CD14-positive monocyte (primary cell): Measurements from ENCODE around the gene SPCS1. TPM values are rescaled to one million over a fixed set of nuclear protein-coding genes. Genes with fewer than 3 reads are reported as not detected.

Experiments
- DNase-seq, 3 donors: peaks; one replicate each; pipeline ENCODE4 v3.0.0-alpha.2; 2011 to 2022
- H2AFZ ChIP-seq: 2 replicates; pipeline ENCODE4 v1.6.0; 2012; ENCODE audit warnings: mild to moderate bottlenecking, low read depth, low read length, inconsistent platforms; ENCODE audit not compliant: insufficient read depth, poor library complexity, severe bottlenecking
- H3K27ac ChIP-seq, 2 donors: 1 replicate in 1 of 2; 2 replicates in 1 of 2; pipeline ENCODE4 v1.5.1; 2012 to 2013; ENCODE audit warnings: low read length in 2 of 2, control low read depth in 1 of 2, inconsistent platforms in 1 of 2, low read depth in 1 of 2, mild to moderate bottlenecking in 1 of 2
- H3K27me3 ChIP-seq, 2 donors: one replicate each; pipeline versions ENCODE4 v1.6.0 to v1.6.1; 2011 to 2013; ENCODE audit warnings: low read length in 2 of 2; ENCODE audit not compliant: control insufficient read depth in 2 of 2, insufficient read depth in 2 of 2
- H3K36me3 ChIP-seq, 2 donors: replicated peaks in 1 of 2; 1 replicate in 1 of 2; 2 replicates in 1 of 2; pipeline versions ENCODE4 v1.5.1 to v1.6.1; 2012 to 2013; ENCODE audit warnings: low read length in 2 of 2, control low read depth in 1 of 2, inconsistent platforms in 1 of 2, mild to moderate bottlenecking in 1 of 2; ENCODE audit not compliant: insufficient read depth in 2 of 2, control insufficient read depth in 1 of 2
- H3K4me1 ChIP-seq, 2 donors: 1 replicate in 1 of 2; 2 replicates in 1 of 2; pipeline versions ENCODE4 v1.5.1 to v1.6.1; 2012 to 2013; ENCODE audit warnings: low read length in 2 of 2, control low read depth in 1 of 2, inconsistent platforms in 1 of 2, mild to moderate bottlenecking in 1 of 2, moderate library complexity in 1 of 2; ENCODE audit not compliant: insufficient read depth in 2 of 2, control insufficient read depth in 1 of 2
- H3K4me2 ChIP-seq: replicated peaks from 2 replicates; pipeline ENCODE3; 2012; ENCODE audit warnings: low read length, moderate library complexity, mild to moderate bottlenecking; ENCODE audit not compliant: poor library complexity, severe bottlenecking; ENCODE audit errors: extremely low read depth
- H3K4me3 ChIP-seq, 3 experiments: fragments of 200-600 bp in 1 of 3; sonication (generic) in 1 of 3; replicated peaks in 1 of 3; 1 replicate in 2 of 3; 2 replicates in 1 of 3; pipeline ENCODE4 v1.5.1; 2011 to 2013; ENCODE audit warnings: low read length in 3 of 3, mild to moderate bottlenecking in 3 of 3, control low read depth in 2 of 3, low read depth in 2 of 3, inconsistent platforms in 1 of 3, moderate library complexity in 1 of 3
- H3K79me2 ChIP-seq: 2 replicates; pipeline ENCODE4 v1.6.0; 2012; ENCODE audit warnings: mild to moderate bottlenecking, control low read depth, inconsistent platforms, low read length, moderate library complexity; ENCODE audit not compliant: insufficient read depth
- H3K9ac ChIP-seq: 2 replicates; pipeline ENCODE4 v1.6.0; 2017; ENCODE audit warnings: low read length, mild to moderate bottlenecking; ENCODE audit not compliant: insufficient read depth, poor library complexity, severe bottlenecking
- H3K9me3 ChIP-seq, 2 donors: replicated peaks in 1 of 2; 1 replicate in 1 of 2; 2 replicates in 1 of 2; pipeline versions ENCODE4 v1.5.1 to v1.6.1; 2012 to 2013; ENCODE audit warnings: low read length in 2 of 2, control low read depth in 1 of 2; ENCODE audit not compliant: control insufficient read depth in 1 of 2, insufficient read depth in 1 of 2
- H4K20me1 ChIP-seq: 2 replicates; pipeline ENCODE4 v1.6.0; 2012; ENCODE audit warnings: mild to moderate bottlenecking, low read length, control low read depth, moderate library complexity; ENCODE audit not compliant: insufficient read depth
- H3K27ac Mint-ChIP-seq, 7 donors: one replicate each; pipeline ENCODE4 v1.8.0; 2020; ENCODE audit warnings: mild to moderate bottlenecking in 7 of 7, mixed read lengths in 7 of 7, moderate library complexity in 6 of 7, inconsistent platforms in 2 of 7
- H3K27me3 Mint-ChIP-seq, 3 donors: one replicate each; pipeline ENCODE4 v1.8.0; 2021 to 2022; ENCODE audit warnings: low read depth in 3 of 3, mild to moderate bottlenecking in 3 of 3, mixed read lengths in 3 of 3, moderate library complexity in 3 of 3, inconsistent platforms in 1 of 3
- H3K36me3 Mint-ChIP-seq, 2 donors: one replicate each; pipeline ENCODE4 v1.8.0; 2020; ENCODE audit warnings: mixed read lengths in 2 of 2, inconsistent platforms in 1 of 2, mild to moderate bottlenecking in 1 of 2
- H3K4me1 Mint-ChIP-seq: one replicate; pipeline ENCODE4 v1.8.0; 2020; ENCODE audit warnings: mild to moderate bottlenecking, mixed read lengths
- H3K4me3 Mint-ChIP-seq, 2 donors: one replicate each; pipeline ENCODE4 v1.8.0; 2020; ENCODE audit warnings: mild to moderate bottlenecking in 2 of 2, mixed read lengths in 2 of 2, moderate library complexity in 1 of 2
- H3K9me3 Mint-ChIP-seq, 7 donors: one replicate each; pipeline ENCODE4 v1.8.0; 2020 to 2022; ENCODE audit warnings: mixed read lengths in 7 of 7, mild to moderate bottlenecking in 6 of 7, moderate library complexity in 6 of 7, inconsistent platforms in 2 of 7
- CTCF ChIP-seq: fragments of 200-600 bp; IDR thresholded peaks from one replicate; pipeline ENCODE4 v1.8.0; 2022; ENCODE audit warnings: antibody characterized with exemption, mild to moderate bottlenecking
- WGBS: methylation state at CpG from one replicate; pipeline ENCODE4 v1.1.5; 2013; ENCODE audit warnings: missing lambda C conversion rate; ENCODE audit not compliant: insufficient coverage; 5-methylcytosine and 5-hydroxymethylcytosine counted together
- intact Hi-C, 2 donors: fragments of 100-400 bp; cut with micrococcal nuclease; formaldehyde crosslinking; loops; one replicate each; pipeline versions ENCODE4 v1.15.0 to v1.15.1; 2023
- polyA plus RNA-seq, 3 donors: library from polyadenylated mRNA; depleted of rRNA in 1 of 3; unstranded in 2 of 3; stranded (reverse) in 1 of 3; fragments of 300-500 nt in 2 of 3; fragments of >200 nt in 1 of 3; fragmentation: Illumina TruSeq in 2 of 3; gene quantifications; 1 replicate in 2 of 3; 2 replicates in 1 of 3; pipeline ENCODE4 v1.2.3, GENCODE V29; 2012 to 2021

The SPCS1 gene
- polyA plus RNA-seq, 3 donors: 99.0 to 242 (median 228) TPM

- Mint-ChIP-seq H3K9me3 (no peaks in the 10 kb centered on the region), H3K36me3 (peaks cover 59 to 62% of the 10 kb centered on the region in 2 donors), H3K4me3 (no peak overlapping the region), H3K27me3 (peaks cover 0 to 2% (median 0%) of the 10 kb centered on the region in 3 donors), H3K4me1 (peaks cover 2% of the 10 kb centered on the region), H3K27ac (peak overlapping the region in 2 of 7 donors; percentile 35 to 55)
- H3K9me3 ChIP-seq: no peaks in the 10 kb centered on the region
- H3K4me2 ChIP-seq: no peak overlapping the region
- H4K20me1 ChIP-seq: peaks cover 3% of the 10 kb centered on the region
- H3K27ac ChIP-seq: peak overlapping the region in 1 of 2 donors; percentile 51
- no peak overlapping the region for H3K4me3 ChIP-seq
- DNase-seq: no peak
- H3K27me3 ChIP-seq: no peaks in the 10 kb centered on the region
- H2AFZ ChIP-seq: no peak overlapping the region
- peaks cover 51 to 76% of the 10 kb centered on the region in 2 donors for H3K36me3 ChIP-seq
- H3K9ac ChIP-seq: no peak overlapping the region
- H3K4me1 ChIP-seq: no peaks in the 10 kb centered on the region
- H3K79me2 ChIP-seq: peaks cover 9% of the 10 kb centered on the region
- no peak for TF ChIP-seq CTCF
- intact Hi-C loops: no loop called here
- no CpG with 5 or more reads among the region's 4 CpGs for WGBS
Observed at GRCh38 chr3:52697632-52697965, 8.3 kb upstream of the SPCS1 start.

GRCh38 chr3:52703341-52703740 lies 2.6 kb upstream of the SPCS1 start:
- no peak for DNase-seq
- Histone ChIP-seq H3K27me3 (no peaks in the 10 kb centered on the region), H2AFZ (no peak overlapping the region), H4K20me1 (peaks cover 5% of the 10 kb centered on the region), H3K4me3 (no peak overlapping the region), H3K36me3 (peaks cover 5 to 26% of the 10 kb centered on the region in 2 donors), H3K79me2 (peaks cover 59% of the 10 kb centered on the region), H3K27ac (no peak overlapping the region), H3K4me2 (no peak overlapping the region), H3K9ac (no peak overlapping the region), H3K9me3 (no peaks in the 10 kb centered on the region), H3K4me1 (peaks cover 28 to 34% of the 10 kb centered on the region in 2 donors)
- WGBS: 80% methylated on average over 1 of the region's 7 CpGs
- Mint-ChIP-seq H3K36me3 (peaks cover 9 to 20% of the 10 kb centered on the region in 2 donors), H3K9me3 (no peaks in the 10 kb centered on the region), H3K4me1 (peaks cover 31% of the 10 kb centered on the region), H3K27ac (no peak overlapping the region), H3K27me3 (peaks cover 0 to 3% (median 0%) of the 10 kb centered on the region in 3 donors), H3K4me3 (no peak overlapping the region)
- no peak for TF ChIP-seq CTCF
- intact Hi-C loops: no loop called here
